ENCODE results near the gene TAF1A. TPM values are rescaled to one million over a fixed set of nuclear protein-coding genes. Genes with fewer than 3 reads are reported as not detected.

TAF1A gene
- total RNA-seq, 4 donors from 2014 or later: 1.6 to 12.4 (median 4.4) TPM

DNA sequence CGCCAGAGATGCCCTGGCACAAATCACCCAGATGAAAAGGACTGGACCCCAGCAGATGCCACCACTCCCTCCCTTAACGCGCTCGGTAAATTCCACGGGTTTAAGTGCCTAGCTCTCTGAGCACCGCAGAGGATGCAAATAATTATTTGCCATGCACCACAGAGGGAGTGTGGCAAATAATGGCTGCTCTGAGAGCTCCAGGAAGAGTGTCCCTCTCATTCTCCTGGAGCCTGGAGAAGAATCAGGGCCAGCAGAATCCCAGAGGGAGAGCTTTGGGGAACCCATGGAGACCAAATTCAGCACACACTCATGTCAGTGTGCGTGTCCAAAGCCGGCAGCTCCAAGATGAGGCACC, 42.5 kb downstream of the TAF1A start:
- no peaks in the 10 kb centered on the region for H3K4me1 ChIP-seq
- H3K4me3 ChIP-seq: no peak overlapping the region
- no peaks in the 10 kb centered on the region for H3K9me3 ChIP-seq
- H3K27me3 ChIP-seq: no peaks in the 10 kb centered on the region
- no peak overlapping the region for H3K27ac ChIP-seq
- TF ChIP-seq POLR2A (IDR thresholded peaks at IDR 0.05): no peak
- TF ChIP-seq, protein P1, sequence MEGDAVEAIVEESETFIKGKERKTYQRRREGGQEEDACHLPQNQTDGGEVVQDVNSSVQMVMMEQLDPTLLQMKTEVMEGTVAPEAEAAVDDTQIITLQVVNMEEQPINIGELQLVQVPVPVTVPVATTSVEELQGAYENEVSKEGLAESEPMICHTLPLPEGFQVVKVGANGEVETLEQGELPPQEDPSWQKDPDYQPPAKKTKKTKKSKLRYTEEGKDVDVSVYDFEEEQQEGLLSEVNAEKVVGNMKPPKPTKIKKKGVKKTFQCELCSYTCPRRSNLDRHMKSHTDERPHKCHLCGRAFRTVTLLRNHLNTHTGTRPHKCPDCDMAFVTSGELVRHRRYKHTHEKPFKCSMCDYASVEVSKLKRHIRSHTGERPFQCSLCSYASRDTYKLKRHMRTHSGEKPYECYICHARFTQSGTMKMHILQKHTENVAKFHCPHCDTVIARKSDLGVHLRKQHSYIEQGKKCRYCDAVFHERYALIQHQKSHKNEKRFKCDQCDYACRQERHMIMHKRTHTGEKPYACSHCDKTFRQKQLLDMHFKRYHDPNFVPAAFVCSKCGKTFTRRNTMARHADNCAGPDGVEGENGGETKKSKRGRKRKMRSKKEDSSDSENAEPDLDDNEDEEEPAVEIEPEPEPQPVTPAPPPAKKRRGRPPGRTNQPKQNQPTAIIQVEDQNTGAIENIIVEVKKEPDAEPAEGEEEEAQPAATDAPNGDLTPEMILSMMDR (IDR thresholded peaks at IDR 0.05): no peak
- DNase-seq: no peak
- no peaks in the 10 kb centered on the region for H3K36me3 ChIP-seq

DNA sequence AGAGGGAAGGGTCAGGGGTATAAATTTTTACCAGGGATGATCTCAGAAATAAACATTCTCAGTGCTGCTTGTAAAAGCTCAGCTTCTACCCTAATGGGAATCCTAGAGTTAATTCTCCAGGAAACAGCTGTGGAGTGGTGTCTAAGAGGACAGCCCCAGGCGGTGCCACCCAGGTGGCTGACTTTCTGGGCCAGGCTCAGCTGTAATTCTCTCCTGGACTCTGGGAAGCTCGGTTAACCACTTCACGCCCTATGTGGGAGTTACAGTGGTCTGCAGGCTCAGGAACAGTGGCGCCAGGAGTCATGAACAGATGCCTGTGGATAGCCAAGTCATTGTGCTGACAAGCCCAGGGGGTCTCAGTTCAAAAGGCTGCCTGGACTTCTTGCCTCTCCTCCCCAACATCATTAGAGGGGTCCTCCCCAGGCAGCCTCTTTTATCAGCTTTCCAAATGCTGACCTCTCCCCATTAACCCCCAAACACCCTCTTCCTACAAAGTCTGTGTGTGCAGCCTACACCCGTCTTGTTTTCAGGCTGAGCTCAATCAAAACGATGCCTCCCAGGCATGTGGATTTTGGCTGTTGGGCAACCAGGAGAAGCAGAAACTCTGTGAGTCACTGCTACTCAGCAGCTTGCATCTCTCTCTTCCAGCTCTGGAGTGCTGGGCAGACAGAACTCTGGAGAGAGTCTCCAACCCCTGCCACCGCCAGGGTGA, 43.0 kb downstream of the TAF1A start:
- H3K4me1 ChIP-seq: no peaks in the 10 kb centered on the region
- no peak overlapping the region for H3K27ac ChIP-seq
- DNase-seq: no peak
- no peaks in the 10 kb centered on the region for H3K36me3 ChIP-seq
- TF ChIP-seq, protein P1 (IDR thresholded peaks at IDR 0.05): no peak
- no peak for TF ChIP-seq POLR2A (IDR thresholded peaks at IDR 0.05)
- H3K4me3 ChIP-seq: no peak overlapping the region
- H3K27me3 ChIP-seq: no peaks in the 10 kb centered on the region
- no peaks in the 10 kb centered on the region for H3K9me3 ChIP-seq

DNA sequence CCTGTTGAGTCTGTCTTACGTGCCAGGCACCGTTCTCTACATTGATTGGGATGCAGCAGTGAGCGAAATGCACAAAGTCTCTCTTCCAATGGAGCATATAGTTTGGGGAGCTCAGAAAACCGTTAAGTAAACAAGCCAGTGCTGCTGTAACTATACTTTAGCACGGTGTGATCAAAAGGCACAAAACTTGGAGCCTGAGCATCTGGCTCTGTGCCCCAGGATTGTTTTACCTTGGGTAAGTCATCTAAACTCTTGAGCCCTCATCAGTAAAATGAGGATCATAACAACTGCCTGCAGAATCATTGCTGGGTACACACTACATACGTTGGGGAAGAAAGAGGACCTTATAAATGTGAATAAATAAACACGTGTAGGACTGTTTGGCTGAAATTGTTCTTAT, 43.6 kb downstream of the TAF1A start:
- Histone ChIP-seq H3K36me3 (no peaks in the 10 kb centered on the region), H3K27me3 (no peaks in the 10 kb centered on the region), H3K9me3 (no peaks in the 10 kb centered on the region), H3K27ac (no peak overlapping the region), H3K4me1 (no peaks in the 10 kb centered on the region), H3K4me3 (no peak overlapping the region)
- TF ChIP-seq POLR2A (IDR thresholded peaks at IDR 0.05): no peak
- TF ChIP-seq, protein P1 (IDR thresholded peaks at IDR 0.05): no peak
- no peak for DNase-seq

DNA sequence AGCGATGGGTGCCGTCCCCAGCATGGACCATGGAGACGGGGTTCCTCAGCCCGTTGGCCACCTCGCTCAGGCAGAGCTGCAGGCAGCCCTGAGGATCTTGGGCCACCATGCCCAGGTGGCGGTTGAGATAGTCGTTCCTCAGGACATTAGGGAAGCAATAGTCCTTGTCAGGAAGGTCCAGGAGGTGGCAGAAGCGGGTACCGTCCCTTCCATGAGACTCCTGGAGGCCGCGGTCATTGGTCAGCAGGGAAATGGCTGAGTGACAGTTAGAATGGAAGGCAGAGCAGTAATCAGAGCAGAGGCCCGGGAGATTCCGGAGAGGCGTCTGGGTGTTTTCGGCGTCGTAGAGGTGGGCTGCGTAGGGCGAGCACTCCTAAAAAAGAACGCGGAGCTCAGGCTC, 45.9 kb downstream of the TAF1A start:
- no peaks in the 10 kb centered on the region for H3K36me3 ChIP-seq
- H3K27me3 ChIP-seq: no peaks in the 10 kb centered on the region
- H3K27ac ChIP-seq: no peak overlapping the region
- TF ChIP-seq, protein P1 (IDR thresholded peaks at IDR 0.05): no peak
- TF ChIP-seq POLR2A (IDR thresholded peaks at IDR 0.05): no peak
- H3K9me3 ChIP-seq: no peaks in the 10 kb centered on the region
- H3K4me3 ChIP-seq: no peak overlapping the region
- H3K4me1 ChIP-seq: no peaks in the 10 kb centered on the region
- DNase-seq: no peak

DNA sequence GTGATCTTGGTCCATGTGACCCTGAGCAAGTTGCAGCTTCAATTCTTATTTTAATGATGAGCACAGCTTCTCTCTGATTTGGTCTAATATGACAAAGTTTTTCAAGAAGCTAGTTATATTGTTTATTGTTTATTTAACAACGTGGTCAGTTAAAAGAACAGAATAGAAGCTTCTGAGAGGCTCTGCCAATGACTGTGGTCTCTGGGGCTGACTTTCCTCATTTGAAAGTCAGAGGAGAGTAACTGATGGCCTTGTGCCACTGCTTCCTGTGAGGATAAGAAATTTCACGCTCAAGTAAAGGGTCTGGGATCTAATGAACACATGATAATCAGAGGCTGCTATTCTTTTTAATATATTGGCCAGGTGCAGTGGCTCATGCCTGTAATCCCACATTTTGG, 49.1 kb downstream of the TAF1A start:
- TF ChIP-seq, protein P1 (IDR thresholded peaks at IDR 0.05): no peak
- no peak for TF ChIP-seq POLR2A (IDR thresholded peaks at IDR 0.05)
- H3K27me3 ChIP-seq: no peaks in the 10 kb centered on the region

More for the DNA sequence above, 49.1 kb downstream of the TAF1A start:
- H3K9me3 ChIP-seq: no peaks in the 10 kb centered on the region
- no peaks in the 10 kb centered on the region for H3K4me1 ChIP-seq
- no peaks in the 10 kb centered on the region for H3K36me3 ChIP-seq
- H3K4me3 ChIP-seq: no peak overlapping the region
- no peak overlapping the region for H3K27ac ChIP-seq
- DNase-seq: no peak

Measured in Peyer's patch (tissue), 4 donors.